ENCODE data around the gene NFE2. TPM values are rescaled to one million over a fixed set of nuclear protein-coding genes. Genes with fewer than 3 reads are reported as not detected.

Gene NFE2
- total and polyA plus RNA-seq, 2 of the 8 experiments (the other 6 are each of a cell fraction or from before 2014, with no cell fraction given): 2.0 to 6.1 TPM

DNA sequence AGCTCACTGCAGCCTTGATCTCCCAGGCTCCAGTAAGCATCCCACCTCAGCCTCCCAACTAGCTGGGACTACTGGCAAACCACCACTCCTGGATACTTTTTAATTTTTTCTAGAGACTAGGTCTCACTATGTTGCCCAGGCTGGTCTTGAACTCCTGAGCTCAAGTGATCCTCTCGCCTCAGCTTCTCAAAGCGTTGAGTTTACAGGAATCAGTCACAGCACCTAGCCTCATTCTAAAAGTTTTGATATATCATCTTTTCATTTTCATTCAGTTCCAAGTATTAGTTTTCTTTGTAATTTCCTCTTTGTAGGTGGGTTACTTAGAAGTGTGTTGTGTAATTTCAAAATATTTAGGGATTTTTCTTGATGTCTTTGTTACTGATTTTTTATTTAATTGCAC is 30.5 kb downstream of the NFE2 start:
- H3K23ac ChIP-seq (ENCODE audit: insufficient read length): no peak overlapping the region
- H3K4me1 ChIP-seq (replicated peaks in 1 of 4; ENCODE audit: control insufficient read depth in 3 of 4, insufficient read depth in 4 of 4, low read length in 3 of 4): no peaks in the 10 kb centered on the region
- H3K23me2 ChIP-seq (ENCODE audit: low read depth, low read length): no peaks in the 10 kb centered on the region
- no peak overlapping the region for H4K91ac ChIP-seq (replicated peaks; ENCODE audit: insufficient read length, low read length)
- H2BK20ac ChIP-seq (ENCODE audit: low read length): no peak overlapping the region
- ChIA-PET POLR2A (ENCODE audit: partially characterized antibody) (interaction anchor here (0.7 to 44.8 kb wide), 7 partner anchors 10 to 114 kb away, joined by 3 to 1006 read pairs (median 4); partner anchors contain the start of genes CBX5, HNRNPA1 and ZNF385A), CTCF (ENCODE audit: partially characterized antibody) (interaction anchor here (1.5 to 12.3 kb wide), 3 partner anchors 10 to 98 kb away, joined by 4 to 90 read pairs (median 7); no protein-coding TSS in a partner anchor)
- H3K4me3 ChIP-seq (ENCODE audit: extremely low read depth in 1 of 4, insufficient read depth in 2 of 4, low read depth in 3 of 4, low read length in 4 of 4): no peak overlapping the region
- FAIRE-seq (no peak), DNase-seq (ENCODE audit: low read depth in 1 of 2, low spot score in 2 of 2) (no peak)
- peaks cover 0 to 16% (median 5%) of the 10 kb centered on the region in 4 experiments; a peak in 4 of 8 replicates for H3K36me3 ChIP-seq (ENCODE audit: control insufficient read depth in 2 of 4, insufficient read depth in 4 of 4, low read length in 3 of 4)
- H3K56ac ChIP-seq (replicated peaks; ENCODE audit: insufficient read length, low read depth, low read length): no peak overlapping the region
- no peak overlapping the region for H3K18ac ChIP-seq (ENCODE audit: extremely low read depth, low read length)
- H3K27ac ChIP-seq (ENCODE audit: low read depth, low read length): no peak overlapping the region
- no peak overlapping the region for H3K9ac ChIP-seq (replicated peaks in 1 of 4; ENCODE audit: extremely low read depth in 1 of 4, low read depth in 3 of 4, low read length in 3 of 4)
- H2AK5ac ChIP-seq (ENCODE audit: low read depth, low read length): no peak overlapping the region
- no peak overlapping the region for H3K14ac ChIP-seq (ENCODE audit: insufficient read length)
- H4K8ac ChIP-seq (ENCODE audit: extremely low read depth, insufficient read depth, low read length): no peak overlapping the region
- no peaks in the 10 kb centered on the region for H3K79me1 ChIP-seq (ENCODE audit: low read depth, low read length)
- no peak overlapping the region for H3K4me2 ChIP-seq (ENCODE audit: insufficient read depth in 1 of 2, low read depth in 2 of 2, low read length in 2 of 2)
- H2BK15ac ChIP-seq (ENCODE audit: low read length): no peak overlapping the region
- no peaks in the 10 kb centered on the region for H3K9me3 ChIP-seq (ENCODE audit: insufficient read depth in 2 of 2, low read depth in 1 of 2, low read length in 1 of 2)
- no peak for TF ChIP-seq BRCA1 (IDR thresholded peaks at IDR 0.05; ENCODE audit: low read depth, low read length)
- no peak for TF ChIP-seq CHD2 (IDR thresholded peaks at IDR 0.05; ENCODE audit: low read length)
- TF ChIP-seq TAF7 (optimal IDR thresholded peaks at IDR 0.05; ENCODE audit: borderline replicate concordance, low read depth, low read length): no peak
- TF ChIP-seq HDAC6 (IDR thresholded peaks at IDR 0.05; ENCODE audit: low read depth, low read length): no peak
- TF ChIP-seq FOSL1 (IDR thresholded peaks at IDR 0.05; ENCODE audit: insufficient read depth, low read depth, low read length): no peak
- no peak for TF ChIP-seq BCL11A (IDR thresholded peaks at IDR 0.05; ENCODE audit: low read depth in 2 of 2, low read length in 2 of 2)
- TF ChIP-seq KDM5A (IDR thresholded peaks at IDR 0.05; ENCODE audit: low read length): no peak
- TF ChIP-seq RBBP5 (IDR thresholded peaks at IDR 0.05; ENCODE audit: borderline replicate concordance, low read depth, low read length): no peak
- no peak for TF ChIP-seq SUZ12 (IDR thresholded peaks at IDR 0.05; ENCODE audit: low read length)
- no peak for TF ChIP-seq SIN3A (conservative IDR thresholded peaks at IDR 0.05 in 1 of 2, IDR thresholded peaks at IDR 0.05 in 1 of 2; ENCODE audit: low read depth in 1 of 2, low read length in 2 of 2)
- TF ChIP-seq CBX8 (IDR thresholded peaks at IDR 0.05; ENCODE audit: borderline replicate concordance, low read depth, low read length): no peak
- no peak for TF ChIP-seq NANOG (IDR thresholded peaks at IDR 0.05; ENCODE audit: insufficient read depth, low read depth, low read length, poor library complexity, severe bottlenecking)
- no peak overlapping the region for H2BK5ac ChIP-seq (ENCODE audit: low read depth, low read length)
- H3K27me3 ChIP-seq (replicated peaks in 1 of 4; ENCODE audit: control insufficient read depth in 3 of 4, extremely low read depth in 1 of 4, insufficient read depth in 3 of 4, low read length in 3 of 4): no peaks in the 10 kb centered on the region
- H3K4ac ChIP-seq (replicated peaks; ENCODE audit: insufficient read length, low read depth, low read length): no peak overlapping the region
- no peak overlapping the region for H2BK12ac ChIP-seq (ENCODE audit: low read depth, low read length)
- H2AFZ ChIP-seq (ENCODE audit: low read length): no peak overlapping the region
- H3K79me2 ChIP-seq (ENCODE audit: control insufficient read depth in 1 of 2, insufficient read depth in 2 of 2, low read length in 2 of 2): peaks cover 0 to 24% of the 10 kb centered on the region in 2 experiments; a peak in 2 of 4 replicates
- H4K20me1 ChIP-seq (replicated peaks in 1 of 2; ENCODE audit: control insufficient read depth in 1 of 2, insufficient read depth in 2 of 2, low read length in 2 of 2): peaks cover 0 to 2% of the 10 kb centered on the region in 2 experiments
- 100% methylated on average over 2 of the region's 2 CpGs; no CpG with 5 or more reads in 1 of the 2 experiments for WGBS, 2 experiments (ENCODE audit: extremely low coverage in 1 of 2, insufficient coverage in 1 of 2, insufficient read length in 1 of 2, insufficient replicate concordance in 2 of 2, low coverage in 1 of 2, low lambda C conversion rate in 2 of 2, missing lambda C conversion rate in 1 of 2)
- no peak overlapping the region for H4K5ac ChIP-seq (ENCODE audit: insufficient read length, low read depth, low read length)
- H2BK120ac ChIP-seq (replicated peaks; ENCODE audit: low read depth, low read length): no peak overlapping the region

Data from H1 (cell line).